T-helper 2 cell treated with Interferon-gamma antibody and Interleukin-4, amounts not matched to agents 5 μg/mL and 100 μg/mL, for 36 hours (primary cell): ENCODE results near the gene CLIP4.

ENCODE experiments used
- DNase-seq: peaks from one replicate; pipeline ENCODE4 v3.0.0; 2021; ENCODE audit warnings: low spot score
- H3K27ac Mint-ChIP-seq: one replicate; pipeline ENCODE4 v1.8.0; 2021; ENCODE audit warnings: mild to moderate bottlenecking, mixed read lengths
- H3K27me3 Mint-ChIP-seq: one replicate; pipeline ENCODE4 v1.8.0; 2021; ENCODE audit warnings: low read depth, mixed read lengths
- H3K36me3 Mint-ChIP-seq: one replicate; pipeline ENCODE4 v1.8.0; 2021; ENCODE audit warnings: low read depth, mixed read lengths
- H3K4me1 Mint-ChIP-seq: one replicate; pipeline ENCODE4 v1.8.0; 2021; ENCODE audit warnings: low read depth, mixed read lengths
- H3K4me3 Mint-ChIP-seq: one replicate; pipeline ENCODE4 v1.8.0; 2022; ENCODE audit warnings: mild to moderate bottlenecking, moderate library complexity, mixed read lengths
- H3K9me3 Mint-ChIP-seq: one replicate; pipeline ENCODE4 v1.8.0; 2021; ENCODE audit warnings: mixed read lengths

The CLIP4 gene

DNA sequence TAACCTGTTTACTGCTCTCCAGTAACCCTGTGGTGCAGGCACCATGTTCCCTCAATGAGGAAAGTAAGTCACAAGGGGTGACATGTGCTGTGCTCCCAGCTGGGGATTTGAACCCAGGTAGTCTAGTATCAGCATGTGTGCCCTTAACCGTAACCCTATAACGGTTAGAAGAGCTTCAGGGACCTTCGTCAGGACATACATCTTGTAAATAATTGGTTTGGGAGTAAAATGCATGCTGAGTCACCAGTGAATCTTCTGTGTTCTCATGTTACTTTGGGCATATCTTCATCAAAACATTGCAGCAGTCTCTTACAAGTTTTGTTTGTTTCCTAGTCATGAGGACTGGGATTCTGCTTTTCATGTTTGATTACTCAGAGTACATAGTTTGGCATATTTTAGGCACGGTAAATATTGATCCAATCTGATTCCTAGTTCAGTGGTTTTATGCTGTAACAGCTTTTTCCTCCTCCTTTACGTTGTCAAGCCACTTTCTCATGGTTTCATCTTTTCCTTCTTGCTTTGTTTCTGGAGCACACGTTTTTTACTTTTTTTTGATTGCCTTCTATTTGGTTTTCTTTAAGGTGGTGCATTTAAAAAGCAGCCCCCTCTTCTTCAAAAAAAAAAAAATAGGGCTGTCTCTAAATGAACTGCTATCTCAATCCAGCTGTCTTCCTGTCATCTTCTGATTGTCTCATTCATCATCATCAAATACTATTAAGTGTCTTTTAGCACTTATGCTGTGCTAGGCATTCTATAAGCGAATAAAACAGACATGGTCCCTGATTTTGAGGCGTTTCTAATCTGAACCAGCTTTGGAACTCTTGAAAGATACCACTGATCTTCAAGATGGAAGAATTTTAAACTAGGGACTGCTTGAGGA is 50.4 kb downstream of the CLIP4 start:
- Mint-ChIP-seq H3K9me3 (no peaks in the 10 kb centered on the region), H3K27me3 (no peaks in the 10 kb centered on the region), H3K36me3 (peaks cover 26% of the 10 kb centered on the region), H3K4me1 (no peaks in the 10 kb centered on the region), H3K4me3 (no peak overlapping the region), H3K27ac (no peak overlapping the region)
- no peak for DNase-seq

DNA sequence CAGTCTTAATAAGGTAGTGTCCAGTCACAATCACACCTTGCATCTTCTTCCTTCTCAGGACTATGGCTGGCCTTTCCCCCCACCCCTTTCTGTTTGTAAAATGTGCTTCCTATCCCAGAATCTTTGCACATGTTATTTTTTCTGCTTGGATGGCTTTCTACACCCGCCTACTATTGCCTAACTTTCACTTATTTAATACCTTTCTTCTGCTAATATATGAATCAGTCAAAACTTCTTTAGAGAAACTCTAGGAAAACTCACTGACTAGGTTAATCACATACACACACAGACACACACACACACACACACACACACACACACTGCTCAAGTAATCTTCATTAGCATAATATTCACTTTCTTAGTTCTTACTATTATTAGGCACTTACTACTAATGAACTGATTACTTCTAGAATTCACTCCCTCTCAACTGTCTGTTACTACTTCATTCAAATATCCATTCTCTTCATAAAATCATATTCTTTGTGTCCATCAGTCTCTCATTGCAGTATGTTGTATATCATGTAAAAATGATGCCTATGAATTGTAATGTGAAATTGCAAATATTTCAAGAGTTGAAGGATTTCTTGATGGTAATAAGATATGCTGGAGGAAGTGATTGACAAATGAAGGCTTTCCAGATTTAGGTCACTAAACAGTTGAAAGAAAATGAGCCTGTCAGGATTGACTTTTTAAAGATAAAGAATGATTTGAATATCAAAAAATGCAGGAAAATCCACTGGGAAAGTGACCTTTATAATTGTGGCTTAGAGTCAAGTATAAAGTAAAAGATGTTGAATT is 51.2 kb downstream of the CLIP4 start:
- H3K27ac Mint-ChIP-seq: no peak overlapping the region
- H3K9me3 Mint-ChIP-seq: no peaks in the 10 kb centered on the region

DNA sequence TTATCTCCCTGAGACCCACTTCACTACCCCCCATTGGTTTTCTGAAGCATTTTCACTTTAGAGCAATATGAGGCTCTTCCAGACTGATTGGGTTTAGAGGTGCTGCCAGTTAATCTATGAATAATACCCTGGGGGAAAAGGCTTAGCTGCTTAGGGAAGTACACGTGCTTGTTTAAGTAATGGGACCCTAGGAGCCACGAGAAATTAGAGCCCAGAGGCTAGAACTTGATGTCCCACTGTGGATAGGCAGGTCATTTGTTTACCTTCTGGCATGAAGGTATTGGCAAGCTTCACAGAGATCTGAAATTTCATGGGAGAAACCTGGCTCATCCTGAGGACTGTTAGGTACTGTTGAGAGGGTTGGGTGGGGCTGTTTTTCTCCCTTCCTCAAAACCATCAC is 59.7 kb downstream of the CLIP4 start:
- Mint-ChIP-seq H3K4me1 (no peaks in the 10 kb centered on the region), H3K27ac (no peak overlapping the region), H3K36me3 (peaks cover 22% of the 10 kb centered on the region), H3K9me3 (no peaks in the 10 kb centered on the region), H3K4me3 (no peak overlapping the region), H3K27me3 (no peaks in the 10 kb centered on the region)
- DNase-seq: no peak

More for the DNA sequence above, 51.2 kb downstream of the CLIP4 start:
- Mint-ChIP-seq H3K36me3 (peaks cover 21% of the 10 kb centered on the region), H3K4me3 (no peak overlapping the region), H3K27me3 (no peaks in the 10 kb centered on the region), H3K4me1 (no peaks in the 10 kb centered on the region)
- no peak for DNase-seq

DNA sequence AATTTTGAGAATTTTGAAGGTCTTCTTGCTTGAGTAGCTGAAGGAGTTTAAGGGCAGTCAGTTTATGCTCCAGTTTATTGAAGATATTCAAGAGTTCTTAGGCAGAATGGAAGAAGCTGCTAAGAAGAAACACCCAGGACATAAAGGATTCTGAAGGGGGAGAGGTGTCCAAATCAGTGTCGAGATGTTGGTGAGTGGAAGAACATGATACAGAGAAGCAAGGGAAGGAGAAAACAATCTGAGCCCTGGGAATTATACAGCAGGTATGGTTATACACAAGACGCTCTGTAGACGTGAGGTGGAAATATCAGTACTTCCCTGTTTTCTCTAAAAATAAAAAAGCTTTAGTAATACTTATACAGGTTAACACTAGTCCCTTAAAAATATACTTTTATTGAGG is 60.1 kb downstream of the CLIP4 start:
- no peaks in the 10 kb centered on the region for H3K4me1 Mint-ChIP-seq
- H3K4me3 Mint-ChIP-seq: no peak overlapping the region
- peaks cover 22% of the 10 kb centered on the region for H3K36me3 Mint-ChIP-seq
- H3K27me3 Mint-ChIP-seq: no peaks in the 10 kb centered on the region
- DNase-seq: no peak
- H3K9me3 Mint-ChIP-seq: no peaks in the 10 kb centered on the region
- H3K27ac Mint-ChIP-seq: no peak overlapping the region

DNA sequence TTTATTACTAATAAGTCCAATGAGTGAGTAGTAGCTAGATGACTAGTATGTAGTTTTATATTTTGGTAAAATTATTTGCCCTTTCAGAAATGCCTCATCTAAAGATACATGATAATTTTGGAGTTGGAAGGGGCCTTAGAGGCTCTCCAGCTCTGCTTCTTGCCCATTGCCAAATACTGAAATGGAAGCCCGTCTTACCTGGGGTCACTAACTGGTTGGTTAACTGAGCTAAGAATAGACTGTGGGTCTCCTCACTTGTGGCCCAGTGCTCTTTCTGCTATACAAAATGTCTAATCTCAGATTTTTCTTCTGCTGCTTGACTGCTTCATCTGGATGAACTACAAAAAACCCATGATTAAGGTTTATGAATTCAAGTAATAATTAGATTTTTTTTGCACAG is 67.1 kb downstream of the CLIP4 start:
- H3K27ac Mint-ChIP-seq: no peak overlapping the region
- peaks cover 5% of the 10 kb centered on the region for H3K36me3 Mint-ChIP-seq
- DNase-seq: no peak
- H3K27me3 Mint-ChIP-seq: no peaks in the 10 kb centered on the region
- H3K9me3 Mint-ChIP-seq: peaks cover under 1% of the 10 kb centered on the region
- no peak overlapping the region for H3K4me3 Mint-ChIP-seq
- H3K4me1 Mint-ChIP-seq: no peaks in the 10 kb centered on the region

DNA sequence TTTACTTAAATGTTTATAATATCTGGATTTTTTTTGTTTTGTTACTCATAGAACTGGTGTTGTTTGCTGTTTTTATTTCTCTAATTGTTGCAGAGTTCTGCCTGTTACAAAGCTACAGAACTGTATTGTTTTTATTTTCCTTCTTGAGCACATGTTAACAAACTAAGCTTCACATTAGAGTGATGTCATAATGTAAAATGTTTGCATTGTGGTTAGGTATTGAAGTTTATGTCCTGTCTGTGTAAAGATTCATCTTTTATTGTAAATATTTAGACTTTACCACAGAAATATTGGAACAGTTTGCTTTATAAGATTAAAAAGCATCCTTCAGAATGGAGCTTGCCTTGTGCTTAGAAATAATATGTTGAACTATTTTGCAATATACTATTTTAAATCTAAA is 67.7 kb downstream of the CLIP4 start:
- H3K27me3 Mint-ChIP-seq: no peaks in the 10 kb centered on the region

DNA sequence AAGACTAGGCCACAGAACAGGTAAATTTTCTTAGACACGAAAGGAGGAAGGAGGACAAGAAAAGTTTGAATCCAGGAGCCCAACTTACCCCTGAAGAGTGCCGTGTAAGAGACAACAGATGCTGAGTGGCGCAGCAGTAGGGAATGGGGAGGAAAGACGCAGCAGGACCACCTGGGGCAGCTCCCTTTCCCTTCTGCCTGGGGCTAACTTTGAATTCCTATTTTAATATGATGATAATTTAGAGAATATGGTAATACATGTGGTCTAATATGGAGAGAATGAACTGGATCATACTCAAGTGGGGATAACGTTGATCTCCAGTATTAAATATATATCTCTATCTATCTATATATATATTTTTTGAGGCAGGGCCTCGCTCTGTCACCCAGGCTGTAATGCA is 69.3 kb downstream of the CLIP4 start:
- Mint-ChIP-seq H3K27ac (no peak overlapping the region), H3K4me1 (no peaks in the 10 kb centered on the region), H3K9me3 (peaks cover 5% of the 10 kb centered on the region), H3K27me3 (no peaks in the 10 kb centered on the region), H3K4me3 (no peak overlapping the region), H3K36me3 (peaks cover 10% of the 10 kb centered on the region)
- DNase-seq: no peak

More for the DNA sequence above, 67.7 kb downstream of the CLIP4 start:
- Mint-ChIP-seq H3K9me3 (peaks cover 5% of the 10 kb centered on the region), H3K27ac (no peak overlapping the region), H3K4me1 (no peaks in the 10 kb centered on the region), H3K36me3 (peaks cover 10% of the 10 kb centered on the region), H3K4me3 (no peak overlapping the region)
- no peak for DNase-seq

DNA sequence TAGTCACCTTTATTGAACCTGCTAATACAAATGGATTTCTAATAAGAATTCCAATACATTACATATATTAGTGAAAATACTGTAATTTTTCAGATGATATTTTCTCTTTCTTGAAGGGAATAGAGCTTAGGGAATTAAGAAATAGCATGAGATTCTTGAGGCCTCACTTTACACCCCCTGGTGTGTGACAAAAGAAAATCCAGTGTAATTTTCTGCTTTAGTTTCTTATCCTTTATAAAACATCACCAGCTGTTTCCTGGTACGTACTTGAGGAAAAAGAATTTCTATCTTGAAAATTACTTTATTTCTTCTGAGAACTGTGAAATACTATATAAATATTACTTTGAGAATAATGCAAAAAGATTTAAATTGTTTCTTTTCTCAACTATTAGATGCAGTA is 71.6 kb downstream of the CLIP4 start:
- no peak for DNase-seq
- peaks cover 10% of the 10 kb centered on the region for H3K36me3 Mint-ChIP-seq

DNA sequence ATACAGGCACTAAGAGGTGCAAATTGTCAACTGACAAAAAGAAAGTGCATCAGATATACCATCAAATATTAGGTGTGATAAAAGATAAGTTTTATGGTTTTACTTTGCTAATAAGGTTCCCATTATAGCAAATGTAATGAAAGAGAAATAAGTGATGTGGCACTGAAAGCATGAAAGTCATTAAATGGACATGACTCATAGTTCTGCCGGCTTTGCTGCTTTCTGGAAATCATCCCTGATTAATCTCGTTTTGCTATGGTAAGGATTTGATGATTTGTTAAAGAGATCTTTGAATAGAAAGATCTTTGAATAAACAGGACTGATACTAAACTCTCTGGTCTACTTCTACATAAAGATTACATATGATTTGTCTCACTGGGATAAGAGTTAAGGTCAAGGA is 72.7 kb downstream of the CLIP4 start:
- H3K27me3 Mint-ChIP-seq: no peaks in the 10 kb centered on the region
- no peak overlapping the region for H3K27ac Mint-ChIP-seq
- DNase-seq: no peak
- H3K4me3 Mint-ChIP-seq: no peak overlapping the region
- H3K36me3 Mint-ChIP-seq: peaks cover 7% of the 10 kb centered on the region
- H3K4me1 Mint-ChIP-seq: no peaks in the 10 kb centered on the region
- H3K9me3 Mint-ChIP-seq: peaks cover 5% of the 10 kb centered on the region

More for the DNA sequence above, 71.6 kb downstream of the CLIP4 start:
- Mint-ChIP-seq H3K4me1 (no peaks in the 10 kb centered on the region), H3K27ac (no peak overlapping the region), H3K9me3 (peaks cover 5% of the 10 kb centered on the region), H3K27me3 (no peaks in the 10 kb centered on the region), H3K4me3 (no peak overlapping the region)

DNA sequence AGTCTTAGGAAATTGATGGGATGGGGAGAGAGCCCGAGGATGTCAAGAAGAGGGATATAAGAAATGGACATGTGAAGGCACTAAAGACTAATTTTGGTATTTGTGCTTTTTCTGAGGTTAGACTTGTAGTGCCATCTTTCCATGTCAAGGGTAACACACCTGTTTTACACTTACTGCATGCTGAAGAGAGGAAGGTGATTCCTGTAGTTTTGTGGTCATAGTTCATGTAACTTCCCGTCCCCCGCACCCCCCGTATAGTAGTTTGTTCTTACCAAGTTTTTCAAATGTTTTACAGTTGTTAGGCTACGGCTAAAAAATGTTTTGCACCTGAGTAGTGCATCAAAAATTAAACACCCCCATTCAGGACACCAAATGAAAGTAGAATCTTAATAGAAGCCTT is 73.8 kb downstream of the CLIP4 start:
- peaks cover 7% of the 10 kb centered on the region for H3K36me3 Mint-ChIP-seq
- no peaks in the 10 kb centered on the region for H3K4me1 Mint-ChIP-seq
- DNase-seq: no peak

DNA sequence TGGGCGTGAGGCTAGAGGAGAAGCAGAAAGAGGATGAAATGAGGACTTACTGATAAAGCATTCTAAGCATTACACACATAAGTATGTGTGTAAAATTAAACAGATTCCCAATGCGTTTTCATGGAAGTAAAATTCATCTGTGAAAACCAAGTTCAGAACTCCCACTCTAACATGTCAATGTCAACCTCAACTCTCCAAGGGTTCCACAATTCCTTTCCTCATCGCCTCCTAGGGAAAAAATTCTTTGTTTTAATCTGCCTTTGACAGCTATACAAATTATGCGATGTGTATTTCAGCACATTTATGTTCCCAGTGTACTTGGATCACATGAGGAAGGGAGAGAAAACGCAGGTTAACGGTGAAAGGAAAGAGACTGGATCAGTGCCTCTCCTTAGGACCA is 76.6 kb downstream of the CLIP4 start:
- Mint-ChIP-seq H3K27ac (no peak overlapping the region), H3K9me3 (peaks cover 5% of the 10 kb centered on the region), H3K27me3 (no peaks in the 10 kb centered on the region), H3K4me3 (no peak overlapping the region), H3K36me3 (peaks cover 4% of the 10 kb centered on the region), H3K4me1 (peaks cover 2% of the 10 kb centered on the region)
- no peak for DNase-seq

More for the DNA sequence above, 73.8 kb downstream of the CLIP4 start:
- Mint-ChIP-seq H3K27me3 (no peaks in the 10 kb centered on the region), H3K4me3 (no peak overlapping the region), H3K9me3 (peaks cover 5% of the 10 kb centered on the region), H3K27ac (no peak overlapping the region)

DNA sequence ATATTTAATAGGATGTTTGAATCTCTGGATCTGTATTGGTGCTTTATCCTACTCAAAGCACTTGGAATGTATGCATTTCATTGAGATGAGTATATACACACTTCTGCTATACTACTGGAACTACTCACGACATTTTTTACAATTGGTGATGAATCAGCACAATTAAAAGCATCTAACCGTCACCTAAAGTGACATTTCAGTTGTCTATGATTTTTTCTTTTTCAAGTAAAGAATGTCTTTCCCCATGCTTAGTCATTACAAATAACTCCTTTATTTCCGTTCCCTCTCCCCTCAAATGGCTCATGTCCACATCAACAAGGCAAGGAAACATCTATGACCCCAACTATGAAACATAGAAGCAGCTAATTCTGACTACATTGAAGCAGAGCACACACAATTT is 77.3 kb downstream of the CLIP4 start:
- DNase-seq: no peak

DNA sequence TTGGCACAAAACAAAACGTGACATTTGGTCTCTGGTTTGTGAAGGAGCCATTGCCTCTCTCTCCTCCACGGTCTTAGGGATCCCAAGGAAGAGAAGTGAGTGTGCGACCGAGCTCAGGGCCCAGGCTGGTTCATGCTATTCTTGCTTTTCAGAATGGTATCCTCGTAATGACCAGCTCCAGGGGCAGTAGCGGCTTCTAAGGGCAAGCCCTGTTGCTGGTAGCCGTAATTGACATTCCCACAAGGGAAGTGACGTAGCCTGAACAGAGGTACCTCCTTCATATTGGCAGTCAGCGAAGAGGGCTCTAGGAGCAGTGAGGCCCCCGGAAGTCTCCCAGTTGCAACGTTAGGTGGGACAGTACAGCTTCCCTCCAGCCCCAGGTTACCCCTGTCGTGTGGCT is 77.9 kb downstream of the CLIP4 start:
- H3K27ac Mint-ChIP-seq: no peak overlapping the region
- no peaks in the 10 kb centered on the region for H3K36me3 Mint-ChIP-seq
- H3K9me3 Mint-ChIP-seq: no peaks in the 10 kb centered on the region
- H3K4me3 Mint-ChIP-seq: no peak overlapping the region
- no peaks in the 10 kb centered on the region for H3K27me3 Mint-ChIP-seq
- H3K4me1 Mint-ChIP-seq: peaks cover 2% of the 10 kb centered on the region
- DNase-seq: no peak

More for the DNA sequence above, 77.3 kb downstream of the CLIP4 start:
- Mint-ChIP-seq H3K27ac (no peak overlapping the region), H3K9me3 (peaks cover 3% of the 10 kb centered on the region), H3K4me3 (no peak overlapping the region), H3K27me3 (no peaks in the 10 kb centered on the region), H3K36me3 (peaks cover 3% of the 10 kb centered on the region), H3K4me1 (peaks cover 2% of the 10 kb centered on the region)

DNA sequence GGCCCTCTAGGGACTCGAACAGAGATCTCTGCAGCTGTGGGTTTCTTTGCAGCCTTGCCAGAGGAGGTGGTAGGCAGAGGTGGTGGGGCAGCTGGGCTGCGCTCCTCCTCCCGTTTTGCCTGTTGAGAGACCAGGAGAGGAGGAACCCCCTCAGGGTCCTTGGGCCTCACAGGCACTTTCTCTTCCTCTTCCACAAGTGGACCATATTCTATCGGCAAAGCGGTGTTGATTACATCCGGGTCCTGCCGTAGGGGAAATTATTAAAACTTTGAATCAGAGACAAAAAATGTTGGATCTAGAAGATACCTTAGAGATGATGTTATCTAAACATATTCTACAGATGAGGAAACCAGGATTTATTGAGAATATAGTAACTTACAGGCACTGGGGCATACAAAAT is 78.5 kb downstream of the CLIP4 start:
- no peaks in the 10 kb centered on the region for H3K27me3 Mint-ChIP-seq
- no peaks in the 10 kb centered on the region for H3K9me3 Mint-ChIP-seq
- peaks cover 2% of the 10 kb centered on the region for H3K4me1 Mint-ChIP-seq
- H3K4me3 Mint-ChIP-seq: no peak overlapping the region
- H3K27ac Mint-ChIP-seq: no peak overlapping the region
- DNase-seq: no peak
- H3K36me3 Mint-ChIP-seq: no peaks in the 10 kb centered on the region
